ENCODE data around the gene SRPK1.

The SRPK1 gene

GRCh38 chr6:35920793-35921732, at the start of gene SRPK1:
Gene SRPK1, minus strand, starts transcription at chr6:35921098. Its CDS starts 42 bp downstream, at chr6:35921056.
- Mint-ChIP-seq H3K4me3 (peak within 1 kb of the TSS; percentile 97 to 99), H3K27me3 (no peaks in the 10 kb centered on the region), H3K4me1 (peaks cover 64% of the 10 kb centered on the region), H3K27ac (peak within 1 kb of the TSS; percentile 97 to 98), H3K9me3 (no peaks in the 10 kb centered on the region)
- ATAC-seq (peak; percentile 89), DNase-seq (peak; percentile 86 to 90)

GRCh38 chr6:35970181-35970580, 49.3 kb upstream of the SRPK1 start:
- no peak overlapping the region for H3K4me3 Mint-ChIP-seq
- ATAC-seq, result no peak
- DNase-seq, result no peak
- peaks cover 6% of the 10 kb centered on the region for H3K27me3 Mint-ChIP-seq
- no peak overlapping the region for H3K27ac Mint-ChIP-seq
- no peaks in the 10 kb centered on the region for H3K9me3 Mint-ChIP-seq
- H3K4me1 Mint-ChIP-seq, result peaks cover 9% of the 10 kb centered on the region

- ATAC-seq, result no peak
- Mint-ChIP-seq H3K4me1 (peaks cover 9% of the 10 kb centered on the region), H3K4me3 (no peak overlapping the region), H3K27ac (no peak overlapping the region), H3K27me3 (peaks cover 6% of the 10 kb centered on the region), H3K9me3 (no peaks in the 10 kb centered on the region)
- DNase-seq, result no peak
Observed at GRCh38 chr6:35969646-35970045, 48.7 kb upstream of the SRPK1 start.

- H3K27me3 Mint-ChIP-seq, result peaks cover 6% of the 10 kb centered on the region
- H3K9me3 Mint-ChIP-seq, result no peaks in the 10 kb centered on the region
- no peak for ATAC-seq
- DNase-seq, result no peak
- no peak overlapping the region for H3K27ac Mint-ChIP-seq
- peaks cover 5% of the 10 kb centered on the region for H3K4me1 Mint-ChIP-seq
- H3K4me3 Mint-ChIP-seq, result no peak overlapping the region
Observed at GRCh38 chr6:35968821-35969220, 47.9 kb upstream of the SRPK1 start.

- H3K27me3 Mint-ChIP-seq, result peaks cover 13% of the 10 kb centered on the region
- no peaks in the 10 kb centered on the region for H3K9me3 Mint-ChIP-seq
- H3K27ac Mint-ChIP-seq, result no peak overlapping the region
- H3K4me3 Mint-ChIP-seq, result no peak overlapping the region
- DNase-seq (no peak), ATAC-seq (no peak)
- no peaks in the 10 kb centered on the region for H3K4me1 Mint-ChIP-seq
Observed at GRCh38 chr6:35967076-35967774, 46.3 kb upstream of the SRPK1 start.

- Mint-ChIP-seq H3K4me1 (no peaks in the 10 kb centered on the region), H3K27ac (no peak overlapping the region), H3K9me3 (no peaks in the 10 kb centered on the region), H3K4me3 (no peak overlapping the region), H3K27me3 (peaks cover 41% of the 10 kb centered on the region)
- ATAC-seq (no peak), DNase-seq (no peak)
Observed at GRCh38 chr6:35962779-35963560, 42.1 kb upstream of the SRPK1 start.

- no peaks in the 10 kb centered on the region for H3K4me1 Mint-ChIP-seq
- H3K9me3 Mint-ChIP-seq, result no peaks in the 10 kb centered on the region
- no peak overlapping the region for H3K4me3 Mint-ChIP-seq
- DNase-seq, result no peak
- peaks cover 41% of the 10 kb centered on the region for H3K27me3 Mint-ChIP-seq
- no peak for ATAC-seq
- peak overlapping the region in 1 of 2 donors; percentile 57 for H3K27ac Mint-ChIP-seq
Observed at GRCh38 chr6:35960187-35960586, 39.3 kb upstream of the SRPK1 start.

- DNase-seq (peak; percentile 5 to 14), ATAC-seq (no peak)
- Mint-ChIP-seq H3K9me3 (no peaks in the 10 kb centered on the region), H3K4me1 (peaks cover 17% of the 10 kb centered on the region), H3K27ac (no peak overlapping the region), H3K4me3 (no peak overlapping the region), H3K27me3 (peaks cover 24% of the 10 kb centered on the region)
Observed at GRCh38 chr6:35955970-35956369, 35.1 kb upstream of the SRPK1 start.

- Mint-ChIP-seq H3K27me3 (peaks cover 24% of the 10 kb centered on the region), H3K4me1 (peaks cover 17% of the 10 kb centered on the region), H3K4me3 (no peak overlapping the region), H3K9me3 (no peaks in the 10 kb centered on the region), H3K27ac (no peak overlapping the region)
- ATAC-seq (no peak), DNase-seq (no peak)
Observed at GRCh38 chr6:35955521-35955920, 34.6 kb upstream of the SRPK1 start.

- peaks cover 17% of the 10 kb centered on the region for H3K4me1 Mint-ChIP-seq
- H3K27me3 Mint-ChIP-seq, result peaks cover 20% of the 10 kb centered on the region
- DNase-seq (no peak), ATAC-seq (no peak)
- H3K27ac Mint-ChIP-seq, result no peak overlapping the region
- H3K4me3 Mint-ChIP-seq, result no peak overlapping the region
- no peaks in the 10 kb centered on the region for H3K9me3 Mint-ChIP-seq
Observed at GRCh38 chr6:35955071-35955470, 34.2 kb upstream of the SRPK1 start.

GRCh38 chr6:35954333-35954732, 33.4 kb upstream of the SRPK1 start:
- H3K27me3 Mint-ChIP-seq, result peaks cover 13% of the 10 kb centered on the region

GRCh38 chr6:35948725-35949124, 27.8 kb upstream of the SRPK1 start:
- peaks cover 17% of the 10 kb centered on the region for H3K4me1 Mint-ChIP-seq
- no peak overlapping the region for H3K27ac Mint-ChIP-seq
- H3K27me3 Mint-ChIP-seq, result no peaks in the 10 kb centered on the region
- no peak overlapping the region for H3K4me3 Mint-ChIP-seq
- no peak for DNase-seq
- ATAC-seq, result no peak
- no peaks in the 10 kb centered on the region for H3K9me3 Mint-ChIP-seq

More at GRCh38 chr6:35954333-35954732, 33.4 kb upstream of the SRPK1 start:
- Mint-ChIP-seq H3K4me1 (peaks cover 17% of the 10 kb centered on the region), H3K4me3 (no peak overlapping the region), H3K9me3 (no peaks in the 10 kb centered on the region), H3K27ac (no peak overlapping the region)
- DNase-seq (no peak), ATAC-seq (no peak)

- Mint-ChIP-seq H3K4me3 (no peak overlapping the region), H3K27ac (no peak overlapping the region), H3K27me3 (no peaks in the 10 kb centered on the region), H3K9me3 (peaks cover 9 to 10% of the 10 kb centered on the region in 2 donors), H3K4me1 (no peaks in the 10 kb centered on the region)
- DNase-seq (no peak), ATAC-seq (no peak)
Observed at GRCh38 chr6:35945650-35946025, 24.7 kb upstream of the SRPK1 start.

- Mint-ChIP-seq H3K27ac (no peak overlapping the region), H3K4me3 (no peak overlapping the region), H3K9me3 (peaks cover 9 to 10% of the 10 kb centered on the region in 2 donors), H3K4me1 (no peaks in the 10 kb centered on the region), H3K27me3 (no peaks in the 10 kb centered on the region)
- no peak for DNase-seq
- no peak for ATAC-seq
Observed at GRCh38 chr6:35943390-35943789, 22.5 kb upstream of the SRPK1 start.

- H3K4me3 Mint-ChIP-seq, result no peak overlapping the region
- peaks cover 9 to 11% of the 10 kb centered on the region in 2 donors for H3K9me3 Mint-ChIP-seq
- DNase-seq, result no peak
- ATAC-seq, result no peak
- H3K27ac Mint-ChIP-seq, result no peak overlapping the region
- H3K4me1 Mint-ChIP-seq, result no peaks in the 10 kb centered on the region
- H3K27me3 Mint-ChIP-seq, result peaks cover under 1% of the 10 kb centered on the region
Observed at GRCh38 chr6:35942355-35942754, 21.5 kb upstream of the SRPK1 start.
